HFFc6 (cell line): ENCODE measurements around the gene CELF4. TPM values are rescaled to one million over a fixed set of nuclear protein-coding genes. Genes with fewer than 3 reads are reported as not detected.

Experiments used
- DNase-seq: peaks from one replicate; pipeline ENCODE4 v3.0.0-alpha.2; 2018
- H3K27ac Mint-ChIP-seq: 2 replicates; pipeline ENCODE4 v1.8.0; 2020; ENCODE audit warnings: mild to moderate bottlenecking, mixed read lengths
- H3K27me3 Mint-ChIP-seq: 2 replicates; pipeline ENCODE4 v1.8.0; 2021; ENCODE audit warnings: mild to moderate bottlenecking, moderate library complexity, mixed read lengths; ENCODE audit not compliant: insufficient read depth
- H3K36me3 Mint-ChIP-seq: 2 replicates; pipeline ENCODE4 v1.8.0; 2021; ENCODE audit warnings: low read depth, mixed read lengths
- H3K4me1 Mint-ChIP-seq: 2 replicates; pipeline ENCODE4 v1.8.0; 2020; ENCODE audit warnings: low read depth, mixed read lengths
- H3K4me3 Mint-ChIP-seq: 2 replicates; pipeline ENCODE4 v1.8.0; 2020; ENCODE audit warnings: mild to moderate bottlenecking, moderate library complexity, mixed read lengths
- H3K9me3 Mint-ChIP-seq: 2 replicates; pipeline ENCODE4 v1.8.0; 2020; ENCODE audit warnings: mild to moderate bottlenecking, mixed read lengths
- CTCF ChIP-seq: fragments of 200-600 bp; sonication (generic); IDR thresholded peaks from 2 replicates; pipeline ENCODE4 v1.5.0; 2021; ENCODE audit warnings: antibody characterized with exemption, mild to moderate bottlenecking
- total RNA-seq, 6 experiments: library from RNA; stranded (reverse); fragmentation: NEBNext Ultra II Directional; extraction: Animal tissue kit (Norgen Biotek cat#: 25700); gene quantifications; 2 replicates in 1 of 6; 3 replicates in 5 of 6; pipeline ENCODE4 v1.2.3, GENCODE V29; 2021

Gene CELF4
- total RNA-seq, 6 experiments from 2014 or later = not detected

GRCh38 chr18:37389041-37389440 is 176.6 kb downstream of the CELF4 start:
- Mint-ChIP-seq H3K9me3 (peaks cover 10% of the 10 kb centered on the region; the same call in 1 of the 2 replicates), H3K27ac (no peak overlapping the region), H3K4me3 (no peak overlapping the region), H3K27me3 (peaks cover 21% of the 10 kb centered on the region), H3K4me1 (peaks cover 25% of the 10 kb centered on the region), H3K36me3 (no peaks in the 10 kb centered on the region)
- DNase-seq = no peak
- no peak for TF ChIP-seq CTCF

DNA sequence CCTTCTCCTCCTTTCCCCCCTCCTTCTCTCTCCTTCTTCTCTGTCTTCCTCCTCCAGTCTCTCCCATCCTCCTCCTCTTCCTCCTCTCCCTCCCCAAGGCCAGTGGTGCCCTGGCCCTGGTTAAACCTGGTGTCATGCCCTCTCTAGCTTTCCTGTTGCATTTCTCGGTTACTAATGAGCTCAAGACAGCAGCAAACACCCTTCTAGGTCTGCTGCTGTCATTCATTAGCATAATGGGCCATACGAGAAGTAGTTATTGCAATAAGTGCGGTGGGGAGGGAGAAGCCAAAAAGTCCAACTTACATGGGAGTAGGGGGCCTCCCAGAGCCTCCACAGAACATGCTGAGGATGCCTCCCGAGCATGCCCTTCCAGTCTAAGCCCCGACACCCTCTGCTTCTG is 177.2 kb downstream of the CELF4 start:
- Mint-ChIP-seq H3K4me3 (no peak overlapping the region), H3K27ac (no peak overlapping the region), H3K9me3 (peaks cover 10% of the 10 kb centered on the region; the same call in 1 of the 2 replicates), H3K27me3 (peaks cover 23% of the 10 kb centered on the region), H3K36me3 (no peaks in the 10 kb centered on the region), H3K4me1 (peaks cover 21% of the 10 kb centered on the region)
- no peak for TF ChIP-seq CTCF
- no peak for DNase-seq

- peak; percentile 98 for TF ChIP-seq CTCF
- no peak overlapping the region for H3K27ac Mint-ChIP-seq
- H3K4me1 Mint-ChIP-seq = no peaks in the 10 kb centered on the region; the same call in 1 of the 2 replicates
These were observed 179.5 kb downstream of the CELF4 start for GRCh38 chr18:37385846-37386778.

DNA sequence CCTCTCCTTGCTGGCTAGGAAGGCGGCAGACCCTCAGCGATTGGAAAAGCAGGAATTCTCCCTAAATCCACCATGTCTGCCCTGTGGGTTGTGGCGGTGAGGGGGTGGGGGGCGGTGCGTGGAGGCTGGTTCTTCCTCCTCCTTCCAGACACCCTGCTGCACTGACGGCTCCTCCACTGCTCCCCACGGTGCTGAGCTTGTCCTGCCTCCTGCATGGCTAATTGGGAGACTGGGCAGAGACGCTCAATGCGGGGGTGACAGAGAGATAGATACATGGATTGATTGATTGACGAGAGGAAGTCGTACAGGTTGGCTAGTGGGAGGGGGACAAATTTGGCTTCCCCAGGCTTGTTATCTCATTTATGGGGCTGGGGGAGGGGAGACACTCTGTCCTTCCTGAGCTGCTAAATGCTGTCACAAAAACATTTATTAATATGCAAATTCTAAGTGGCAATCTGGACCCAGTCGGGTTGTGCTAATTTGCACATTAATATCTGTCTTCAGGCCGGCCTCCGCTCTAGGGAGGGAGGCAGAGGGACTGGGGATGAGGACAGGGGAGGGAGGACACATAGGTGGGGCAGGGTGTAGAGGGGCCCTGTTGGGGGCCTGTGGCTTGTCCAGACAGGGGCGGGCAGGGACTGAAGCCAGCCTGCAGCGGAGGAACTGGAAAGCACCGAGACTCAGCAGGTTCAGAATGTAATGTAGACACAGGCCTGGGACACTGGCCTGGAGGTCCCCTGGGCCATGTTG is 181.6 kb downstream of the CELF4 start:
- H3K27ac Mint-ChIP-seq = no peak overlapping the region
- H3K9me3 Mint-ChIP-seq = peaks cover 1% of the 10 kb centered on the region; the same call in 1 of the 2 replicates
- H3K36me3 Mint-ChIP-seq = no peaks in the 10 kb centered on the region
- H3K4me3 Mint-ChIP-seq = no peak overlapping the region
- DNase-seq = no peak
- H3K27me3 Mint-ChIP-seq = peaks cover 25% of the 10 kb centered on the region
- no peaks in the 10 kb centered on the region; the same call in 1 of the 2 replicates for H3K4me1 Mint-ChIP-seq
- TF ChIP-seq CTCF = no peak

More at GRCh38 chr18:37385846-37386778, 179.5 kb downstream of the CELF4 start:
- DNase-seq = peak; percentile 9
- peaks cover 10% of the 10 kb centered on the region; the same call in 1 of the 2 replicates for H3K9me3 Mint-ChIP-seq
- peaks cover 23% of the 10 kb centered on the region for H3K27me3 Mint-ChIP-seq
- no peaks in the 10 kb centered on the region for H3K36me3 Mint-ChIP-seq
- H3K4me3 Mint-ChIP-seq = no peak overlapping the region

- TF ChIP-seq CTCF = peak; percentile 46; the same call in 1 of the 2 replicates
- Mint-ChIP-seq H3K9me3 (no peaks in the 10 kb centered on the region), H3K4me3 (no peak overlapping the region), H3K27me3 (peaks cover 21% of the 10 kb centered on the region), H3K4me1 (no peaks in the 10 kb centered on the region; the same call in 1 of the 2 replicates), H3K36me3 (no peaks in the 10 kb centered on the region), H3K27ac (no peak overlapping the region)
- DNase-seq = peak; percentile 47
These were observed 182.4 kb downstream of the CELF4 start for GRCh38 chr18:37383036-37383785.
